HEK293T (cell line): Measurements from ENCODE around the gene ASTL.

ENCODE experiments used
- CTCF ChIA-PET: fragments of 350-600 bp; formaldehyde crosslinking; extraction: SDS; loops from one replicate; lab custom pipeline; 2021; ENCODE audit warnings: antibody characterized with exemption, inconsistent platforms; lab: Yijun Ruan, JAX
- POLR2A ChIA-PET: fragments of 350-600 bp; formaldehyde crosslinking; extraction: SDS; loops from one replicate; lab custom pipeline; 2020; ENCODE audit warnings: antibody characterized with exemption, inconsistent platforms; lab: Yijun Ruan, JAX
- DNase-seq: peaks from one replicate; pipeline ENCODE4 v3.0.0; 2012; ENCODE audit warnings: mixed read lengths; ENCODE audit errors: extremely low spot score
- ARNT ChIP-seq: fragments of 450-650 bp; IDR thresholded peaks from 2 replicates; pipeline ENCODE4 v1.6.1; 2017; ENCODE audit warnings: mild to moderate bottlenecking
- BHLHE40 ChIP-seq: fragments of 450-650 bp; IDR thresholded peaks from 2 replicates; pipeline ENCODE4 v1.6.1; 2016; ENCODE audit warnings: mild to moderate bottlenecking, moderate library complexity, borderline replicate concordance
- CTBP1 ChIP-seq: fragments of 450-650 bp; IDR thresholded peaks from 2 replicates; pipeline ENCODE4 v1.6.1; 2016; ENCODE audit warnings: borderline replicate concordance
- ELF4 ChIP-seq: fragments of 450-650 bp; IDR thresholded peaks from 2 replicates; pipeline ENCODE4 v1.6.1; 2017; ENCODE audit warnings: antibody characterized with exemption
- FOXA1 ChIP-seq: fragments of 450-650 bp; IDR thresholded peaks from 2 replicates; pipeline ENCODE4 v1.6.1; 2016; ENCODE audit warnings: mild to moderate bottlenecking
- FOXK2 ChIP-seq: fragments of 450-650 bp; IDR thresholded peaks from 2 replicates; pipeline ENCODE4 v1.6.1; 2016; ENCODE audit warnings: mild to moderate bottlenecking
- FOXM1 ChIP-seq: fragments of 450-650 bp; IDR thresholded peaks from 2 replicates; pipeline ENCODE4 v1.6.1; 2017; ENCODE audit warnings: mild to moderate bottlenecking, borderline replicate concordance
- HDGF ChIP-seq: fragments of 450-650 bp; IDR thresholded peaks from 2 replicates; pipeline ENCODE4 v1.6.1; 2017; ENCODE audit warnings: antibody characterized with exemption, borderline replicate concordance
- L3MBTL2 ChIP-seq: fragments of 450-650 bp; conservative IDR thresholded peaks from 2 replicates; pipeline ENCODE4 v1.6.1; 2016; ENCODE audit warnings: mild to moderate bottlenecking
- LEF1 ChIP-seq: fragments of 450-650 bp; IDR thresholded peaks from 2 replicates; pipeline ENCODE4 v1.6.1; 2017; ENCODE audit warnings: mild to moderate bottlenecking, borderline replicate concordance
- NFRKB ChIP-seq: fragments of 450-650 bp; IDR thresholded peaks from 2 replicates; pipeline ENCODE4 v1.6.1; 2016; ENCODE audit warnings: mild to moderate bottlenecking, moderate library complexity
- SP1 ChIP-seq: fragments of 450-650 bp; IDR thresholded peaks from 2 replicates; pipeline ENCODE4 v1.6.1; 2017
- SUZ12 ChIP-seq: fragments of 450-650 bp; IDR thresholded peaks from 2 replicates; pipeline ENCODE4 v1.6.1; 2016; ENCODE audit warnings: mild to moderate bottlenecking
- TARDBP ChIP-seq: fragments of 450-650 bp; IDR thresholded peaks from 2 replicates; pipeline ENCODE4 v1.6.1; 2016
- ZNF384 ChIP-seq: fragments of 450-650 bp; IDR thresholded peaks from 2 replicates; pipeline ENCODE4 v1.6.1; 2016
- TF ChIP-seq, protein P1 (sequence below): fragments of 450-650 bp; IDR thresholded peaks from 2 replicates; pipeline ENCODE4 v1.6.1; 2016

The ASTL gene

DNA sequence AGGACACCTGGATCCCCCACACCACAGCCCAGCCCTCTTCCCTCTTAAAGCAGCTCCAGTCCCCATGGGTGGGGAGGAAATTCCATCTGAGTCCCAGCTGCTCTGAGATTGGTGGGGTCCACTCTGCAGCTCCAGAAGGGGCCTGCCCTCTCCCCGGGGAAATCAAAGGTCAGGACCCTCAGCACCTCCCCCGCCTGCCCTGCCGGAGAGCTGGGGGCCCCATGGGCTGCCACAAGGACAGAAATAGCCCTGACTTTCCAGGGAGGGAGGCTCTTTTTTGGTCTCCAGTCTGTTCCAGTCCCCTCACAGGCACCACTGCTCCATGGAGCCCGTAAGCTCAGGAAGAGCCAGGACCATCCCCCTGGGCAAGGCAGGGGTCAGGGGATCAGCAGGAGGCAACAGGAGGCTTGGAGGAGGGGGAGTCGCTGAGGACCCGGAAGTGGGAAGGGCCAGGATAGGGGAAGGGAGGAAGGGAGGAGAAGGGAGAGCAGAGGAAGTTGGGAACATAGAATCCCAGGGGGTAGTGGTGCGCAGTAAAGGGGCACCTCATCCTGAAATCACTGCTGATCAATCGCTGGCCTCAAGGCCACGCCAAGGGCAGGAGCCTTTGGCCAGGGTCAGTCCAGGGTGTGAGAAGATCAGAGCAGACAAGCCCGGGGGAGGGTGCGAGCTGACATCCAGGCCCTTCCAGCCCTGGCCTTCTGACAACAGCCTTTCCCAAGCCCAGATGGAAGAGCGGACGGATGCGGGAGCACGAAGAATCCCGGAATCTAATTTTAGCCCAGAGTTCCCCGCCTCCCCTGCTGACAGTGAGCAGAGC, 29.6 kb downstream of the ASTL start:
- ChIA-PET POLR2A (no interaction called here), CTCF (interaction anchor here (0.8 to 1.6 kb wide), 3 partner anchors 8 to 116 kb away, joined by 3 to 5 read pairs (median 4); no protein-coding TSS in a partner anchor)

DNA sequence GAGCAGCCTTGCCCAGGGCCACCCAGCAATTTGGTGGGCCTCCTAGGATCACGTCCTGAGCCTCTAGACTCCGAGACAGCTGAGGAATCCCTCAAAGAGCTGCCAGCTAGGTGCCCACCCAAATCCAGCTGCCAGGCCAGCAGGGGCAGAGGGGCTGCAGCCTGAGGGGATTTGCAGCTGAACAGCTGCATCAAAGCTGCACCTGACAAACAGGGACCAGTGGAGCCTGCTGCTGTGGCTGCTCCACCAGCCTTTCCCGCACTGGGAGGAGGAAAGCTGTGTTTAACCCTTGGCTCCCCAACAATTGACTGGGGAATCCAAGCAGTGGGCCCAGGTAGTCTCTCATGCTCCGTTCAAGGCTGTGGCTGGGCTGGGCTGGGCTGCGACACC, 30.2 kb downstream of the ASTL start:
- DNase-seq: no peak
- TF ChIP-seq, protein P1, sequence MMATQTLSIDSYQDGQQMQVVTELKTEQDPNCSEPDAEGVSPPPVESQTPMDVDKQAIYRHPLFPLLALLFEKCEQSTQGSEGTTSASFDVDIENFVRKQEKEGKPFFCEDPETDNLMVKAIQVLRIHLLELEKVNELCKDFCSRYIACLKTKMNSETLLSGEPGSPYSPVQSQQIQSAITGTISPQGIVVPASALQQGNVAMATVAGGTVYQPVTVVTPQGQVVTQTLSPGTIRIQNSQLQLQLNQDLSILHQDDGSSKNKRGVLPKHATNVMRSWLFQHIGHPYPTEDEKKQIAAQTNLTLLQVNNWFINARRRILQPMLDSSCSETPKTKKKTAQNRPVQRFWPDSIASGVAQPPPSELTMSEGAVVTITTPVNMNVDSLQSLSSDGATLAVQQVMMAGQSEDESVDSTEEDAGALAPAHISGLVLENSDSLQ: no peak
- TF ChIP-seq SP1: no peak
- ChIA-PET POLR2A (no interaction called here), CTCF (interaction anchor here (0.8 to 1.6 kb wide), 3 partner anchors 9 to 116 kb away, joined by 3 to 5 read pairs (median 4); no protein-coding TSS in a partner anchor)

More for the DNA sequence above, 29.6 kb downstream of the ASTL start:
- TF ChIP-seq ELF4: no peak
- no peak for TF ChIP-seq ZNF384
- TF ChIP-seq SUZ12: no peak
- no peak for TF ChIP-seq HDGF
- TF ChIP-seq, protein P1: no peak
- TF ChIP-seq FOXM1: no peak
- TF ChIP-seq SP1: no peak
- no peak for TF ChIP-seq ARNT
- TF ChIP-seq L3MBTL2: no peak
- no peak for TF ChIP-seq CTBP1
- TF ChIP-seq LEF1: no peak
- TF ChIP-seq FOXA1: no peak
- no peak for TF ChIP-seq TARDBP
- TF ChIP-seq BHLHE40: no peak
- no peak for TF ChIP-seq FOXK2
- no peak for TF ChIP-seq NFRKB
- DNase-seq: no peak

DNA sequence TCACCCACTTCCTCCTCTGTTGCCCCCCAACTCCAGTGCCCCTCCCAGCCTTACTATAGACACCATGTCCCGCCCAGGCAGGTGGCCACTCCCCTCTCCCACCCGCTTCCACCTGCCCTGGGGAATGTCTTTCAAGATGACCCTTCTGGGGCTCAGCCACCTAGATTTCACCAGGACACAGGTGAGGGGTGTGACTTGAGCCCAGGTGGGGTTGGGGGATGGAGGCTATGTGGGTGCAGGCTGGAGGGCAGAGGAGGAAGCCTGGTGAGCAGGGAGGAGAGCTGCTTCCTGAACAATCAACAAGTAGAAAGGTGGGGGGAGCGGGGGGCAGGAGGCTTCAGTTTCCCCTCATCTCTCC, 30.6 kb downstream of the ASTL start:
- ChIA-PET CTCF (interaction anchor here (1.6 kb wide), 1 partner anchor 115 kb away, joined by 4 read pairs; no protein-coding TSS in a partner anchor), POLR2A (no interaction called here)
- no peak for DNase-seq
- TF ChIP-seq FOXK2 (no peak), ELF4 (no peak), HDGF (no peak), L3MBTL2 (no peak)
- TF ChIP-seq, protein P1: no peak

DNA sequence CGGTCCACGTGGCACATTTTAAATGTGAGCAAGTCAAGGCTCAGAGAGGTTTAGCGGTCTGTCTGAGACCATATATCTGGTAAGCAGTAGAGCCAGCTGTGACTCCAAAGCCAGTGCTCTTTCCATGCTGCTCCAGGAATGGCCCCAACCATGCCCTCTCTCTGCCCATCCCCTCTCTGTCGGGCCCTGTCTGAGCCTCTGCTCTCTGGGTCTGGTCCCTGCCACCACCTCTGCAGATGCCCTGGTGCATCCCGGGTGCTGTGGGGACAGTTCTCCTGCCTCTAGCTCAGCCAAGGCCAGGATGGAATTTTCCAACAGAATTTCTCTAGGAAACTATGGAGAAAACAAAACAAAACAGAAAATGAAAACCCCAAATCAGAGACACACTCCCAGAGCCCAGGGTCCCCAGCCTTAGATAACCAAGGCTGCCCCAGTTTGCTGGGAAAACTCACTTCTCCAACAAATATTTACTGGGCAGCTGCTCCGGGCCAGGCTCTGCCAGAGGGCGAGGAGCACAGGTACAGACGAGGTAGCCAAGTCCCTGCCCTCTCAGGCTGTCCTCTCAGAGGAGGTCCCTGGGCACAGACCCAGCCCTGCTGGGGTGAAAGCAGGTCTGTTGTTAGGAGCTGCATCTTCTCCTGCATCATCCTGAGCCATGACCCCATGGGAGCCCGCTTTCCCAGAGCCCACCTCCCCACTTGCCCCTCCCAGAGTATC, 31.2 kb downstream of the ASTL start:
- ChIA-PET CTCF (no interaction called here), POLR2A (no interaction called here)
- TF ChIP-seq SUZ12 (no peak), SP1 (no peak), FOXK2 (no peak), BHLHE40 (no peak), HDGF (no peak), FOXM1 (no peak), ZNF384 (no peak), LEF1 (no peak), NFRKB (no peak), CTBP1 (no peak), TARDBP (no peak), FOXA1 (no peak), ELF4 (no peak), ARNT (no peak), L3MBTL2 (no peak)
- TF ChIP-seq, protein P1: no peak
- no peak for DNase-seq

DNA sequence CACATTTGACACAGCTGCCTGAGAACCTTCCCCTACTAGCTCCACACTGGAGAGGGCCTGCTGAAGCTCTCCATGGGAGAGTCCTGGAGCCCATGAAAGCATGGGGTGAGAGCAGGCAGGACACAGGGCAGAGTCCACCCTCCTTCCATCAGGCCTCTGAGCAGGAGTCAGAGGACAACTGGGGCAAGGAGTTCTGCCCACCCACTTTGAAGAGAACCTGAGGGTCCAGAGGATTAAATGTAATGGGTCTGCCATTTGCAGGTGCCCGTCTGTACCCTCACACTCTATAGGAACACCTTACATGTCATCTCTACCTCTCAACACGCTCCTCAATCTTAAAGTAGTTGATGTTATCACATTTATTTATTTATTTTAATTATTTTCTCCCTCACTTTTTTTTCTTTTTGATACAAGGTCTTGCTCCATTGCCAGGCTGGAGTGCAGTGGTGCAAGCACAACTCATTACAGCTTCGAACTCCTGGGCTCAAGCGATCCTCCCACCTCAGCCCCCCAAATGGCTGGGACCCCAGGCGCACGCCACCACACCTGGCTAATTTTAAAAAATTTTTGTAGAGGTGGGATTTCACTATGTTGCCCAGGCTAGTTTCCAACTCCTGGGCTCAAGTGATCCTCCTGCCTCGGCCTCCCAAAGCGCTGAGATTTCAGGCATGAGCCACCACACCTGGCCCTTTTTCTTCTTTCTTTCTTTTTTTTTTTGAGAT, 32.1 kb downstream of the ASTL start:
- POLR2A ChIA-PET: no interaction called here
- CTCF ChIA-PET: no interaction called here
- DNase-seq: no peak
- TF ChIP-seq BHLHE40: no peak
- no peak for TF ChIP-seq CTBP1
- TF ChIP-seq SP1: no peak
